OCI-LY7 (cell line): Measurements from ENCODE around the gene DESI1.
A peak's percentile ranks its signal among the peaks of the same experiment; 100 is the strongest.

Experiments used
- EZH2phosphoT487 ChIP-seq: fragments of 200-600 bp; sonication (generic); IDR thresholded peaks from 2 replicates; pipeline ENCODE4 v1.6.1; 2018; ENCODE audit warnings: low read depth, borderline replicate concordance, mild to moderate bottlenecking, mixed run types, antibody characterized with exemption, low read length, moderate library complexity, mixed read lengths
- TF ChIP-seq, protein P1 (sequence below): fragments of 200-600 bp; sonication (generic); conservative IDR thresholded peaks from 2 replicates; pipeline ENCODE4 v1.5.1; 2014; ENCODE audit warnings: mild to moderate bottlenecking, antibody characterized with exemption, low read length, moderate library complexity, mixed read lengths

DNA sequence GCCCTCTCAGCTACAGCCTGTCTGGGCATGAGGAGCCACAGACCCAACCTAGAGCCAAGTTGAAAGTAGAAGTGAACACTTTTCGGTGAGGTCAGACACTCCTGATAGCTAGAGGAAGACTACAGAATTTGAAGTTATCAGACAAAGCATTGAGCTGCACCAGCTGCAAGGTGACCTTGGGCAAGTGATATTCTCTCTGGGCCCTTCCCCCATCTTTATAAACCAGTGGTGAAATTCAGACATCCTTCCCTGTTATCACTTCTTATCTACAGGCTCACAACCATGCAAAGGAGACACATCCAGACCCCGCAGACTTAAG, 23.2 kb downstream of the DESI1 start:
- TF ChIP-seq, protein P1, sequence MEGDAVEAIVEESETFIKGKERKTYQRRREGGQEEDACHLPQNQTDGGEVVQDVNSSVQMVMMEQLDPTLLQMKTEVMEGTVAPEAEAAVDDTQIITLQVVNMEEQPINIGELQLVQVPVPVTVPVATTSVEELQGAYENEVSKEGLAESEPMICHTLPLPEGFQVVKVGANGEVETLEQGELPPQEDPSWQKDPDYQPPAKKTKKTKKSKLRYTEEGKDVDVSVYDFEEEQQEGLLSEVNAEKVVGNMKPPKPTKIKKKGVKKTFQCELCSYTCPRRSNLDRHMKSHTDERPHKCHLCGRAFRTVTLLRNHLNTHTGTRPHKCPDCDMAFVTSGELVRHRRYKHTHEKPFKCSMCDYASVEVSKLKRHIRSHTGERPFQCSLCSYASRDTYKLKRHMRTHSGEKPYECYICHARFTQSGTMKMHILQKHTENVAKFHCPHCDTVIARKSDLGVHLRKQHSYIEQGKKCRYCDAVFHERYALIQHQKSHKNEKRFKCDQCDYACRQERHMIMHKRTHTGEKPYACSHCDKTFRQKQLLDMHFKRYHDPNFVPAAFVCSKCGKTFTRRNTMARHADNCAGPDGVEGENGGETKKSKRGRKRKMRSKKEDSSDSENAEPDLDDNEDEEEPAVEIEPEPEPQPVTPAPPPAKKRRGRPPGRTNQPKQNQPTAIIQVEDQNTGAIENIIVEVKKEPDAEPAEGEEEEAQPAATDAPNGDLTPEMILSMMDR, result 0 out of 2 replicates have a peak, but pooled peaks have one; percentile 8
- no peak for TF ChIP-seq EZH2phosphoT487
